GM19043 (cell line): ENCODE measurements around the gene PHACTR3.

Experiments used
- ATAC-seq: cut with Tn5 transposase; IDR thresholded peaks from one replicate; pipeline ENCODE4 v1.9.1; 2021; ENCODE audit warnings: low read depth; ENCODE audit not compliant: unreplicated experiment

PHACTR3 gene

GRCh38 chr20:59640267-59640666, 35.9 kb downstream of the PHACTR3 start:
- ATAC-seq: no peak

GRCh38 chr20:59643615-59644061, 39.3 kb downstream of the PHACTR3 start:
- no peak for ATAC-seq

- ATAC-seq: no peak
Observed at GRCh38 chr20:59644371-59644939, 40.1 kb downstream of the PHACTR3 start.

GRCh38 chr20:59645271-59645670, 40.9 kb downstream of the PHACTR3 start:
- ATAC-seq: no peak

GRCh38 chr20:59645761-59646171, 41.4 kb downstream of the PHACTR3 start:
- ATAC-seq: no peak

GRCh38 chr20:59646487-59646886, 42.1 kb downstream of the PHACTR3 start:
- no peak for ATAC-seq

GRCh38 chr20:59647271-59647670, 42.9 kb downstream of the PHACTR3 start:
- no peak for ATAC-seq

- ATAC-seq: no peak
Observed at GRCh38 chr20:59648466-59649070, 44.2 kb downstream of the PHACTR3 start.

- no peak for ATAC-seq
Observed at GRCh38 chr20:59650418-59650817, 46.1 kb downstream of the PHACTR3 start.

GRCh38 chr20:59652381-59652780, 48.0 kb downstream of the PHACTR3 start:
- no peak for ATAC-seq

GRCh38 chr20:59656417-59656816, 52.1 kb downstream of the PHACTR3 start:
- no peak for ATAC-seq

GRCh38 chr20:59657459-59658046, 53.2 kb downstream of the PHACTR3 start:
- ATAC-seq: no peak

GRCh38 chr20:59660471-59660870, 56.1 kb downstream of the PHACTR3 start:
- no peak for ATAC-seq

GRCh38 chr20:59661153-59661552, 56.8 kb downstream of the PHACTR3 start:
- no peak for ATAC-seq

- ATAC-seq: no peak
Observed at GRCh38 chr20:59661621-59662020, 57.3 kb downstream of the PHACTR3 start.

GRCh38 chr20:59662161-59662560, 57.8 kb downstream of the PHACTR3 start:
- ATAC-seq: no peak

- no peak for ATAC-seq
Observed at GRCh38 chr20:59662856-59663512, 58.6 kb downstream of the PHACTR3 start.

- ATAC-seq: no peak
Observed at GRCh38 chr20:59663513-59664060, 59.2 kb downstream of the PHACTR3 start.

GRCh38 chr20:59664421-59664941, 60.1 kb downstream of the PHACTR3 start:
- no peak for ATAC-seq

- no peak for ATAC-seq
Observed at GRCh38 chr20:59665656-59666555, 61.6 kb downstream of the PHACTR3 start.
